Suprapubic skin (tissue), 3 donors: ENCODE measurements around the gene SYN1.
A peak's percentile ranks its signal among the peaks of the same experiment; 100 is the strongest.

Experiments
- EP300 ChIP-seq: sonication (generic); formaldehyde crosslinking; IDR thresholded peaks from one replicate; pipeline ENCODE4 v1.6.1; 2017; ENCODE audit warnings: antibody characterized with exemption
- POLR2A ChIP-seq, 2 donors: fragments of 450-650 bp; IDR thresholded peaks; one replicate each; pipeline ENCODE4 v1.6.1; 2017; ENCODE audit warnings: antibody characterized with exemption in 2 of 2, mild to moderate bottlenecking in 2 of 2, moderate library complexity in 2 of 2
- TF ChIP-seq, protein P1 (sequence below), 2 donors: fragments of 200-600 bp in 1 of 2; fragments of 450-650 bp in 1 of 2; sonication (generic) in 1 of 2; IDR thresholded peaks; one replicate each; pipeline ENCODE4 v1.5.1; 2016 to 2019; ENCODE audit warnings: antibody characterized with exemption in 2 of 2, mild to moderate bottlenecking in 1 of 2, moderate library complexity in 1 of 2

DNA sequence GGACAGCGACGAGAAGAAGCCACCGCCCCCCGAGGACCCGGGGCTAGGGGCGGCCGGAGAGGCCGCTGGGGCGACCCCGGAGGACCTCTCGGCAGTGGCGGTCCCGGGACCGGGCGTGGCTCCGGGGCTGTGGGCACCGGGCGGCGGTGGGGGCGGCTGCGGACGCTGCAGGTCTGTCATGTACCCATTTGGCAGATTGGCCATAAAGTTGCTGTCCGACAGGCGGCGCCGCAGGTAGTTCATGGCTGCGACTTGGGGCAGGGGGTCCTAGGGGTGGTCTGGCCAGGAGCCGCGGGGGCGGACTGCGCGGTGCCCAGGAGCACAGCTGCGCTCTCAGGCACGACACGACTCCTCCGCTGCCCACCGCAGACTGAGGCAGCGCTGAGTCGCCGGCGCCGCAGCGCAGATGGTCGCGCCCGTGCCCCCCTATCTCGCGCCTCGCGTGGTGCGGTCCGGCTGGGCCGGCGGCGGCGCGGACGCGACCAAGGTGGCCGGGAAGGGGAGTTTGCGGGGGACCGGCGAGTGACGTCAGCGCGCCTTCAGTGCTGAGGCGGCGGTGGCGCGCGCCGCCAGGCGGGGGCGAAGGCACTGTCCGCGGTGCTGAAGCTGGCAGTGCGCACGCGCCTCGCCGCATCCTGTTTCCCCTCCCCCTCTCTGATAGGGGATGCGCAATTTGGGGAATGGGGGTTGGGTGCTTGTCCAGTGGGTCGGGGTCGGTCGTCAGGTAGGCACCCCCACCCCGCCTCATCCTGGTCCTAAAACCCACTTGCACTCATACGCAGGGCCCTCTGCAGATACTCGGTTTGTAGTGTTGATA lies at the start of gene SYN1:
- no peak for TF ChIP-seq EP300
- TF ChIP-seq POLR2A (IDR thresholded peaks at IDR 0.05) = no peak
- TF ChIP-seq, protein P1, sequence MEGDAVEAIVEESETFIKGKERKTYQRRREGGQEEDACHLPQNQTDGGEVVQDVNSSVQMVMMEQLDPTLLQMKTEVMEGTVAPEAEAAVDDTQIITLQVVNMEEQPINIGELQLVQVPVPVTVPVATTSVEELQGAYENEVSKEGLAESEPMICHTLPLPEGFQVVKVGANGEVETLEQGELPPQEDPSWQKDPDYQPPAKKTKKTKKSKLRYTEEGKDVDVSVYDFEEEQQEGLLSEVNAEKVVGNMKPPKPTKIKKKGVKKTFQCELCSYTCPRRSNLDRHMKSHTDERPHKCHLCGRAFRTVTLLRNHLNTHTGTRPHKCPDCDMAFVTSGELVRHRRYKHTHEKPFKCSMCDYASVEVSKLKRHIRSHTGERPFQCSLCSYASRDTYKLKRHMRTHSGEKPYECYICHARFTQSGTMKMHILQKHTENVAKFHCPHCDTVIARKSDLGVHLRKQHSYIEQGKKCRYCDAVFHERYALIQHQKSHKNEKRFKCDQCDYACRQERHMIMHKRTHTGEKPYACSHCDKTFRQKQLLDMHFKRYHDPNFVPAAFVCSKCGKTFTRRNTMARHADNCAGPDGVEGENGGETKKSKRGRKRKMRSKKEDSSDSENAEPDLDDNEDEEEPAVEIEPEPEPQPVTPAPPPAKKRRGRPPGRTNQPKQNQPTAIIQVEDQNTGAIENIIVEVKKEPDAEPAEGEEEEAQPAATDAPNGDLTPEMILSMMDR (IDR thresholded peaks at IDR 0.05) = peak in 1 of 2 donors; percentile 8
